Measurements from ENCODE around the gene PLPPR5.

Gene PLPPR5

DNA sequence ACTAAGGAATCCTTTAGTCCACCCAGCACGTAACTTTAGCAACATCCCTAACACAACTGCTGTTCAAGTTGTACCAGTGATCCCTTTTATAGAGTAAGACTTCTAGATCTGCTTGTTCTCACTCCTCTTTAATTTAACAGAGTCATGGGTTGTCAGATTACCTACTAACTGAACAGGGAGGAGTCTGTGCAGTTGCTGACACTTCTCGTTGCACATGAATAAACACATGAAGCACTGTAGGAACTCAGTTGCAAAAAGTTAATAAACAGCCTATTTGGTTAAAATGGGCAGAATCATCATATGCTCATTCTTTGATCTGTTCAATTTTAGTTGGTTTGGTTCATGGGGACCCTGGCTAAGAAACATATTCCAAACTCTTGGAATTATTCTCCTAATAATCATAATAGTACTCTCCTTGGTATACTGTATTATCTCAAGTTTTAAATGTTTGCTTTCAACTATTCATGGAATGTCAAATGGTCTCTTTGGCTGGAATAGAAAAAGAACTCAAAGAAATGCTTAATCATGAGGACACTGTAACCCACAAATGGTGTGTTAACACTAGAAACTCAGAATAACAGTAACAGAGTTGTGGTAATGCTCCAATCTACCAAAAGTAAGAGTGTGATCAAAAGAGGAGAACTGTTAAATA is 15.6 kb downstream of the PLPPR5 start:
- Histone ChIP-seq H3K4me3 (ENCODE audit: low read depth, low read length) (no peak overlapping the region), H3K4me1 (no peaks in the 10 kb centered on the region), H3K4me2 (ENCODE audit: low read length) (no peak overlapping the region), H3K36me3 (ENCODE audit: control insufficient read depth, insufficient read depth, low read length) (no peaks in the 10 kb centered on the region), H3K9me3 (ENCODE audit: control insufficient read depth, low read length) (no peaks in the 10 kb centered on the region), H3K9ac (no peak overlapping the region), H3K79me2 (no peaks in the 10 kb centered on the region), H3K27me3 (ENCODE audit: control insufficient read depth, insufficient read depth, low read length) (no peaks in the 10 kb centered on the region), H3K27ac (no peak overlapping the region), H2AFZ (no peak overlapping the region)
- TF ChIP-seq CTCF (IDR thresholded peaks at IDR 0.05): no peak

GRCh38 chr1:98985687-98986086 is 19.0 kb downstream of the PLPPR5 start:
- no peaks in the 10 kb centered on the region for H3K9me3 ChIP-seq (ENCODE audit: control insufficient read depth, low read length)
- no peak overlapping the region for H3K9ac ChIP-seq
- no peaks in the 10 kb centered on the region for H3K36me3 ChIP-seq (ENCODE audit: control insufficient read depth, insufficient read depth, low read length)
- no peak overlapping the region for H3K27ac ChIP-seq
- no peak overlapping the region for H2AFZ ChIP-seq
- no peaks in the 10 kb centered on the region for H3K4me1 ChIP-seq
- no peak overlapping the region for H3K4me2 ChIP-seq (ENCODE audit: low read length)
- H3K4me3 ChIP-seq (ENCODE audit: low read depth, low read length): no peak overlapping the region
- TF ChIP-seq CTCF (IDR thresholded peaks at IDR 0.05): no peak
- H3K79me2 ChIP-seq: no peaks in the 10 kb centered on the region
- no peaks in the 10 kb centered on the region for H3K27me3 ChIP-seq (ENCODE audit: control insufficient read depth, insufficient read depth, low read length)

DNA sequence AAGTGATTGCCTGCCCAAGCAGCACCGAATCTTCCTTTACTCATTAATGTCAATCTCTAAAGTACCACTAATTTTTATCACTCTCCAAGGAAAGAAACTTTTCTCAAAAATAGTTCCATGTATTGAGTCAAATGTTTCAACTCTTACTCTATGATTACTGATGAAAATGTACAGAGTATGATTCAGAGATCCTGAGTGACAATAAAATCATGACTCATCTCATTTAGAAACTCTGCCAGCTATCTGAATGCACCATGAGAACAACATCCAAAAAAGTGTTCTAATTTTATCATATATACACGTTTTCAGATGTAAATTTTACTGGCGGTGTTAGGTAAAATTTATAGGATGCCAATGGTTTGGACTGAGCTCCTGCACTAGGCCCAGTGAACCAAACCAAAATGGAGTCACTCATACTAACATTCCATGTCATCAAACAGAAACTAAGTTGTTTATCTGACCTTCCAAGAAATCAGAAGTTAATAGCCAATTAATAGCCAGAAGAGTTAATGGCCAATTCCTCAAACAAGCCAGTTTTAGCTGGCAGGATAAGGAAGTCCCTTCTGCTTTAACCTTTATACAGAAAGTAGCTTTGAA is 22.6 kb downstream of the PLPPR5 start:
- H3K4me3 ChIP-seq (ENCODE audit: low read depth, low read length): no peak overlapping the region
- H3K9ac ChIP-seq: no peak overlapping the region
- H3K36me3 ChIP-seq (ENCODE audit: control insufficient read depth, insufficient read depth, low read length): no peaks in the 10 kb centered on the region
- TF ChIP-seq CTCF (IDR thresholded peaks at IDR 0.05): no peak
- H3K27ac ChIP-seq: no peak overlapping the region
- no peak overlapping the region for H2AFZ ChIP-seq
- H3K4me1 ChIP-seq: no peaks in the 10 kb centered on the region
- H3K9me3 ChIP-seq (ENCODE audit: control insufficient read depth, low read length): no peaks in the 10 kb centered on the region
- no peak overlapping the region for H3K4me2 ChIP-seq (ENCODE audit: low read length)
- no peaks in the 10 kb centered on the region for H3K27me3 ChIP-seq (ENCODE audit: control insufficient read depth, insufficient read depth, low read length)
- H3K79me2 ChIP-seq: no peaks in the 10 kb centered on the region

DNA sequence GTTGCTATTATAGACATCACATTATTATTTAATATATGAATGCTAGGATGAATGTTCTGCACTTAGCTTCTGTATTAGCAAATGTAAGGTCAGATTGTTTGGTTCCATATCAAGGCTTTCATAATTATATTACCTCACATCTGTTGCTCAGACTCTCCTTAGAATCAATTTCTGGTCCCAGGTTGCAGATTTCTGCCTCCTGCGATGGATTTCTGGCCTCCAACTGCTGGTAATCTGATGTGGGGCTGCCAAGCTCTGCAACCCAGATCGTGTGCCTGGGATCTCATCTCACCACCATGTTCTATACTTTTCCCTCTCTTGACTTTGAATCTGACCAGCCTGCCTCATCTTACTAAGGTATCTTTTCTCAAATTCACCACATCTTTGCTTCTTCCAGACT is 25.2 kb downstream of the PLPPR5 start:
- no peaks in the 10 kb centered on the region for H3K27me3 ChIP-seq (ENCODE audit: control insufficient read depth, insufficient read depth, low read length)
- no peaks in the 10 kb centered on the region for H3K9me3 ChIP-seq (ENCODE audit: control insufficient read depth, low read length)
- no peaks in the 10 kb centered on the region for H3K4me1 ChIP-seq
- no peak overlapping the region for H3K27ac ChIP-seq
- H3K4me3 ChIP-seq (ENCODE audit: low read depth, low read length): no peak overlapping the region
- no peak overlapping the region for H3K4me2 ChIP-seq (ENCODE audit: low read length)
- TF ChIP-seq CTCF (IDR thresholded peaks at IDR 0.05): no peak
- H3K9ac ChIP-seq: no peak overlapping the region
- H3K36me3 ChIP-seq (ENCODE audit: control insufficient read depth, insufficient read depth, low read length): no peaks in the 10 kb centered on the region
- no peak overlapping the region for H2AFZ ChIP-seq
- no peaks in the 10 kb centered on the region for H3K79me2 ChIP-seq

DNA sequence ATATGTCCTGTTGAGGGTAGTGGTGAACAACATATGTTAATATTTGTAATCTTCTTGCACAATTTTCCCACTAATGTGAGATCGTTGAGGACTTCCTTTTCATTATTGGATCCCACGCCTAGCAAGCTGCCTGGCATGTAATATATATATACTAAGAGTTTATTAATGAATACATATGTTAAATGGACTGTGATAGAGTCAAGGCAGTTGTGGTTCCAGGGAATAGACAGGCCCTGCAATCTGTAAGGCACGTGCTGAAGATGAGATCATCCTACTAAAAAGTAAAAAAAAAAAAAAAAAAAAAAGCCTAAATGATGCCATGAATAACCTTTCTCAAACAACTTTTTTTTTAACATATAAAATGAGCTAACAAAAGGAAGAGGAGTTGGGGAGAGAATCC is 28.9 kb downstream of the PLPPR5 start:
- Histone ChIP-seq H3K4me2 (ENCODE audit: low read length) (no peak overlapping the region), H3K9me3 (ENCODE audit: control insufficient read depth, low read length) (no peaks in the 10 kb centered on the region), H3K4me1 (no peaks in the 10 kb centered on the region), H3K27me3 (ENCODE audit: control insufficient read depth, insufficient read depth, low read length) (no peaks in the 10 kb centered on the region), H3K9ac (no peak overlapping the region), H3K4me3 (ENCODE audit: low read depth, low read length) (no peak overlapping the region), H3K36me3 (ENCODE audit: control insufficient read depth, insufficient read depth, low read length) (no peaks in the 10 kb centered on the region), H3K79me2 (no peaks in the 10 kb centered on the region), H3K27ac (no peak overlapping the region), H2AFZ (no peak overlapping the region)
- TF ChIP-seq CTCF (IDR thresholded peaks at IDR 0.05): no peak

All from parathyroid adenoma (tissue), 2 donors.